Left lung (tissue), 10 donors: ENCODE measurements around the gene P2RY8. TPM values are rescaled to one million over a fixed set of nuclear protein-coding genes. Genes with fewer than 3 reads are reported as not detected.
A peak's percentile ranks its signal among the peaks of the same experiment; 100 is the strongest.

Experiments
- ATAC-seq: fragments of 200-7000 bp; cut with Tn5 transposase; one replicate; pipeline ENCODE4 v1.9.1; 2020; ENCODE audit warnings: moderate library complexity
- DNase-seq, 4 donors: peaks; one replicate each; pipeline ENCODE4 v3.0.0-alpha.2; 2013 to 2020
- H3K27ac ChIP-seq, 2 donors: fragments of 200-600 bp; sonication (generic) in 1 of 2; one replicate each; pipeline versions ENCODE4 v1.5.0 to v1.8.0; 2020 to 2021
- H3K27me3 ChIP-seq, 2 donors: fragments of 200-600 bp; sonication (generic) in 1 of 2; one replicate each; pipeline versions ENCODE4 v1.5.0 to v1.8.0; 2020 to 2021
- H3K36me3 ChIP-seq, 2 donors: fragments of 200-600 bp; sonication (generic) in 1 of 2; one replicate each; pipeline versions ENCODE4 v1.5.0 to v1.8.0; 2020 to 2021
- H3K4me1 ChIP-seq, 2 donors: fragments of 200-600 bp; one replicate each; pipeline ENCODE4 v1.8.0; 2021
- H3K4me3 ChIP-seq, 2 donors: fragments of 200-600 bp; sonication (generic) in 1 of 2; one replicate each; pipeline versions ENCODE4 v1.5.0 to v1.8.0; 2020 to 2021; ENCODE audit warnings: mild to moderate bottlenecking in 1 of 2
- H3K9me3 ChIP-seq, 2 donors: fragments of 200-600 bp; sonication (generic) in 1 of 2; one replicate each; pipeline versions ENCODE4 v1.5.0 to v1.8.0; 2020 to 2021
- CTCF ChIP-seq, 2 donors: fragments of 200-600 bp; sonication (generic) in 1 of 2; IDR thresholded peaks; one replicate each; pipeline versions ENCODE4 v1.5.0 to v1.8.0; 2021; ENCODE audit warnings: antibody characterized with exemption in 2 of 2
- intact Hi-C, 2 donors: fragments of 100-400 bp; cut with DNase I; formaldehyde crosslinking; loops; one replicate each; pipeline versions ENCODE4 v1.11.2 to v1.14.2; 2022
- polyA plus RNA-seq, 6 donors: library from polyadenylated mRNA; unstranded; fragments of 120-200 nt; gene quantifications; one replicate each; pipeline ENCODE4 v1.2.1, GENCODE V29; 2013; ENCODE audit not compliant: insufficient read length in 6 of 6
- total RNA-seq, 2 donors: library from RNA; stranded (reverse); fragmentation: NEBNext Ultra II Directional; extraction: Animal tissue kit (Norgen Biotek cat#: 25700); gene quantifications; one replicate each; pipeline ENCODE4 v1.2.1, GENCODE V29; 2021
- donor health status: DM: no; HTN: yes; CAD: no.
- donor health status: DM: no; HTN: no; CAD: no.

P2RY8 gene
- total and polyA plus RNA-seq, 8 donors = 0.55 to 6.9 (median 0.69) TPM

DNA sequence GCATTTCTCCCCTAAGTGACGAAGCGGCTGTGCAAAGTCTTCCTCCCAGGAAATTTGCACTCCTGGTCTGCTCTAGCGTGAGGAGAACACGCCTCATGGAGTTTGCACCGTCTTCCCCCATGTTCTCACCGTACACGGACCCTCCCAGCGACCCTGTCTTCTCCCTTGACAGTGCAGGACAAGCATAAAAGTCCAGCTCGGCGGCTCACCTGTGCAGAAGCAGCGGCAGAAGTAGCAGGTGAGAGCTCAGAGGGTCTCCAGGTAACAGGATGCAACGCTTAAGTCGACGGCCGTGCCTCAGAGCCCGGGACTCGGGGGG is 314 bp downstream of the P2RY8 start:
- Histone ChIP-seq H3K27me3 (peaks cover 0 to 20% of the 10 kb centered on the region in 2 donors), H3K4me1 (peaks cover 0 to 19% of the 10 kb centered on the region in 2 donors), H3K27ac (peak overlapping the region; percentile 62 to 90), H3K4me3 (peak overlapping the region; percentile 15 to 52), H3K36me3 (no peaks in the 10 kb centered on the region), H3K9me3 (no peaks in the 10 kb centered on the region)
- DNase-seq (no peak), ATAC-seq (no peak)
- intact Hi-C loops = no loop called here
- TF ChIP-seq CTCF (IDR thresholded peaks at IDR 0.05) = no peak

- peak overlapping the region; percentile 70 to 90 for H3K27ac ChIP-seq
- H3K9me3 ChIP-seq = no peaks in the 10 kb centered on the region
- DNase-seq = peak in 1 of 4 donors; percentile 60
- no peak for TF ChIP-seq CTCF (IDR thresholded peaks at IDR 0.05)
- no peaks in the 10 kb centered on the region for H3K36me3 ChIP-seq
- intact Hi-C loops = no loop called here
- H3K27me3 ChIP-seq = peaks cover 0 to 20% of the 10 kb centered on the region in 2 donors
- peaks cover 0 to 19% of the 10 kb centered on the region in 2 donors for H3K4me1 ChIP-seq
- ATAC-seq = peak; percentile 57
- H3K4me3 ChIP-seq = peak overlapping the region; percentile 9 to 52
Measured at GRCh38 chrX:1535241-1536041, 1.5 kb downstream of the P2RY8 start.

DNA sequence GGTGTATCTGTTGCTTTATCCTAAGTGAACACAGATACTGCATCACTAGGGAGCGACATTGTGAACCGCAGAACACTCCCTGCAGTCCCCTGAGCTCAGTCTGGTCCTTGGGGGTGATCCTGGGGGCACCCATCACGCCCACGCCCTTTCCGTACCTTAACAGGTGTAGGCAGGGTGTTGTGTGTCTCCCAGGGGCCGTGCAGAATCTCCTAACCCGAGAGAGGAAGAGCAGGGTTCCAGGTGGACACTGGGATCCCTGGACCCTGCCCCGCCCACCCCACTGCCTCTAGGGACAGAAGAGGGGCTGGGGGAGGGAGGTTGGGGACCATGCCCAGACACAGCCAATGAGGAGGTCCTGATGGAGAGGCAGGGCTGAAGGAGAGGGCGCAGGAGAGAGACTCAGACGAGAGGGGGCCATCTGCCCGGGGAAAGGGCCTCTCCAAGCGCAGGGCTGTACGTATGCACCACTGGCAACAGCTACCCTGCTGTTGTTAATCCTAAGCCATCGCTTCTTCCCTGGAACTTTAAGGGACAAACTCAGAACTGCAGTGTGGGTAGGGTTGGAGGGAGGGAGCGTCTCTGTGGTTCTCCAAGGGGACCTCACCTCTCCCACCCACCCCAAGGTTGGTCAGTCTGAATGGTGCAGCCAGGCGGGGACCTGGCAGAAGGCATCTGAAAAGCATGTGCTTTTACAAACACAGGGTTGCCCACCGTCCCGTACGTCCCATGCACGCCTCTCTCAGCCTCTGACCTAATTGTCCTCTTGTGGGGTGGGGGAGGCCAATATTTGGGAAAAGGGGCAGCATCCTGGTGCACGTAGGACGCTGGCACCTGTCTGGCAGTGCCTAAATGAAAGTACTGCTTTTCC is 2.5 kb downstream of the P2RY8 start:
- no peak for TF ChIP-seq CTCF (IDR thresholded peaks at IDR 0.05)
- peaks cover 0 to 19% of the 10 kb centered on the region in 2 donors for H3K4me1 ChIP-seq
- DNase-seq = no peak
- intact Hi-C loops = no loop called here
- peak overlapping the region in 1 of 2 donors; percentile 52 for H3K4me3 ChIP-seq
- no peaks in the 10 kb centered on the region for H3K9me3 ChIP-seq
- no peaks in the 10 kb centered on the region for H3K36me3 ChIP-seq
- H3K27me3 ChIP-seq = peaks cover 0 to 20% of the 10 kb centered on the region in 2 donors
- H3K27ac ChIP-seq = peak overlapping the region in 1 of 2 donors; percentile 90
- peak; percentile 18 for ATAC-seq

DNA sequence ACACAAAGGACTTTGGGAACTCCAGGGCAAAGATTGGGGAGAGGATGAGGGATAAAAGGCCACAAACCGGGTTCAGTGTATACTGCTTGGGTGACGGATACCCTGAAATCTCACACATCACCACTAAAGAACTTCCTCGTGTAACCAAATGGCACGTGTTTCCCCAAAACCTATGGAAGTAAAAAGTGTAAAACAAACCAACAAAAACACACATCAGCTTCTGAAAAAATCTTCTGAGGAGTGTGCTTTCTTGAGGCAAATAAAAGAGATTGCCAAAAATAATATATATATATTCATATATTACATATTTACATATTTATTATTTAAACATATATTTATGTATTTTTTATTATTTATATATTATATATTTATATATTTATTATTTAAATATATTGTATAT is 3.9 kb downstream of the P2RY8 start:
- DNase-seq = no peak
- intact Hi-C loops = no loop called here
- Histone ChIP-seq H3K27ac (no peak overlapping the region), H3K36me3 (no peaks in the 10 kb centered on the region), H3K9me3 (no peaks in the 10 kb centered on the region), H3K4me1 (peaks cover 0 to 19% of the 10 kb centered on the region in 2 donors), H3K27me3 (peaks cover 0 to 20% of the 10 kb centered on the region in 2 donors), H3K4me3 (no peak overlapping the region)
- TF ChIP-seq CTCF (IDR thresholded peaks at IDR 0.05) = no peak
- ATAC-seq = no peak
